Skin of body (tissue), 2 donors: ENCODE results near the gene LRMDA. TPM values are rescaled to one million over a fixed set of nuclear protein-coding genes. Genes with fewer than 3 reads are reported as not detected.

Experiments
- DNase-seq: peaks from one replicate; lab custom pipeline; 2025; lab: John Stamatoyannopoulos, UW
- total RNA-seq: library from RNA; depleted of rRNA; stranded (reverse); fragments of >200 nt; gene quantifications from one replicate; pipeline ENCODE4 v1.2.3, GENCODE V29; 2014

The LRMDA gene
- total RNA-seq, 1 donor from 2014 or later, result 12.7 TPM

GRCh38 chr10:76354921-76355320, 923.5 kb downstream of the LRMDA start:
- DNase-seq, result no peak

GRCh38 chr10:76356557-76356956, 925.1 kb downstream of the LRMDA start:
- no peak for DNase-seq

- peak; percentile 33 for DNase-seq
Measured at GRCh38 chr10:76357726-76358415, 926.4 kb downstream of the LRMDA start.

GRCh38 chr10:76358743-76359395, 927.4 kb downstream of the LRMDA start:
- peak; percentile 82 for DNase-seq

GRCh38 chr10:76375761-76376160, 944.3 kb downstream of the LRMDA start:
- no peak for DNase-seq

GRCh38 chr10:76382381-76382851, 951.0 kb downstream of the LRMDA start:
- no peak for DNase-seq

- no peak for DNase-seq
Measured at GRCh38 chr10:76388321-76389023, 957.0 kb downstream of the LRMDA start.

- DNase-seq, result no peak
Measured at GRCh38 chr10:76393875-76394706, 962.7 kb downstream of the LRMDA start.

GRCh38 chr10:76394707-76395042, 963.3 kb downstream of the LRMDA start:
- no peak for DNase-seq

GRCh38 chr10:76395251-76395650, 963.8 kb downstream of the LRMDA start:
- peak; percentile 75 for DNase-seq

- DNase-seq, result no peak
Measured at GRCh38 chr10:76396134-76396533, 964.7 kb downstream of the LRMDA start.

- no peak for DNase-seq
Measured at GRCh38 chr10:76397181-76398042, 966.0 kb downstream of the LRMDA start.

- peak; percentile 23 for DNase-seq
Measured at GRCh38 chr10:76398043-76398710, 966.8 kb downstream of the LRMDA start.

- DNase-seq, result no peak
Measured at GRCh38 chr10:76399226-76399625, 967.8 kb downstream of the LRMDA start.

- DNase-seq, result no peak
Measured at GRCh38 chr10:76401006-76401405, 969.6 kb downstream of the LRMDA start.

- DNase-seq, result no peak
Measured at GRCh38 chr10:76403912-76404311, 972.5 kb downstream of the LRMDA start.

GRCh38 chr10:76404531-76404930, 973.1 kb downstream of the LRMDA start:
- no peak for DNase-seq

GRCh38 chr10:76405922-76406321, 974.5 kb downstream of the LRMDA start:
- no peak for DNase-seq

GRCh38 chr10:76408646-76409045, 977.2 kb downstream of the LRMDA start:
- DNase-seq, result no peak
